H1 (cell line): ENCODE results near the gene SMPX. TPM values are rescaled to one million over a fixed set of nuclear protein-coding genes. Genes with fewer than 3 reads are reported as not detected.

ENCODE experiments used
- EP300 ChIP-seq, 2 experiments: IDR thresholded peaks; 1 replicate in 1 of 2; 2 replicates in 1 of 2; pipeline ENCODE4 v1.6.1; 2011 to 2012; ENCODE audit warnings: low read depth in 2 of 2, low read length in 2 of 2, mild to moderate bottlenecking in 2 of 2, borderline replicate concordance in 1 of 2, inconsistent platforms in 1 of 2, moderate library complexity in 1 of 2
- EZH2 ChIP-seq: fragments of 200-600 bp; sonication (generic); IDR thresholded peaks from 2 replicates; pipeline ENCODE4 v1.7.1; 2012; ENCODE audit warnings: low read depth, mild to moderate bottlenecking, moderate library complexity, low read length, inconsistent platforms; ENCODE audit not compliant: severe bottlenecking
- FOSL1 ChIP-seq: IDR thresholded peaks from 2 replicates; pipeline ENCODE4 v1.6.1; 2011; ENCODE audit warnings: mild to moderate bottlenecking, low read depth, low read length, moderate library complexity; ENCODE audit not compliant: insufficient read depth
- NANOG ChIP-seq: IDR thresholded peaks from 2 replicates; pipeline ENCODE4 v1.6.1; 2011; ENCODE audit warnings: low read length, low read depth, mild to moderate bottlenecking, inconsistent platforms; ENCODE audit not compliant: insufficient read depth, poor library complexity, severe bottlenecking
- RFX5 ChIP-seq: IDR thresholded peaks from 2 replicates; pipeline ENCODE4 v1.6.1; 2011; ENCODE audit warnings: low read depth, low read length, improper control_type of control experiment, borderline replicate concordance
- RNF2 ChIP-seq: fragments of 200-900, 300-1000 bp; sonication (generic); IDR thresholded peaks from 2 replicates; pipeline ENCODE4 v1.7.1; 2016; ENCODE audit warnings: borderline replicate concordance, low read depth, mild to moderate bottlenecking, antibody characterized with exemption, low read length; ENCODE audit not compliant: poor library complexity, severe bottlenecking; ENCODE audit errors: missing control alignments
- SP1 ChIP-seq: IDR thresholded peaks from 2 replicates; pipeline ENCODE4 v1.6.1; 2011; ENCODE audit warnings: low read depth, low read length
- SP2 ChIP-seq: IDR thresholded peaks from 2 replicates; pipeline ENCODE4 v1.6.1; 2012; ENCODE audit warnings: mild to moderate bottlenecking, low read length, inconsistent platforms
- TEAD4 ChIP-seq: IDR thresholded peaks from 2 replicates; pipeline ENCODE4 v1.6.1; 2012; ENCODE audit warnings: low read depth, low read length, inconsistent platforms, mixed read lengths
- polyA plus RNA-seq, 7 experiments: library from polyadenylated mRNA; depleted of rRNA in 3 of 7; stranded (reverse) in 5 of 7; unstranded in 2 of 7; fragments of >200 nt in 5 of 7; fragments of 200-250 nt in 2 of 7; gene quantifications; 1 replicate in 5 of 7; 2 replicates in 1 of 7; 4 replicates in 1 of 7; pipeline versions ENCODE4 v1.2.1 to v1.2.3, GENCODE V29; 2011 to 2013; ENCODE audit warnings: missing spikeins in 2 of 7, mixed read lengths in 2 of 7
- total RNA-seq: library from RNA; stranded (reverse); fragmentation: NEBNext Ultra II Directional; extraction: Animal tissue kit (Norgen Biotek cat#: 25700); gene quantifications from 2 replicates; pipeline ENCODE4 v1.2.1, GENCODE V29; 2021
- TF ChIP-seq, protein P1 (sequence below): fragments of 300-600 bp; sonication (generic); IDR thresholded peaks from 2 replicates; pipeline ENCODE4 v1.7.1; 2012; ENCODE audit warnings: low read length, moderate library complexity, mild to moderate bottlenecking, inconsistent platforms; ENCODE audit not compliant: insufficient replicate concordance

The SMPX gene
- total and polyA plus RNA-seq, 2 of the 8 experiments (the other 6 are each of a cell fraction or from before 2014, with no cell fraction given) = not detected

DNA sequence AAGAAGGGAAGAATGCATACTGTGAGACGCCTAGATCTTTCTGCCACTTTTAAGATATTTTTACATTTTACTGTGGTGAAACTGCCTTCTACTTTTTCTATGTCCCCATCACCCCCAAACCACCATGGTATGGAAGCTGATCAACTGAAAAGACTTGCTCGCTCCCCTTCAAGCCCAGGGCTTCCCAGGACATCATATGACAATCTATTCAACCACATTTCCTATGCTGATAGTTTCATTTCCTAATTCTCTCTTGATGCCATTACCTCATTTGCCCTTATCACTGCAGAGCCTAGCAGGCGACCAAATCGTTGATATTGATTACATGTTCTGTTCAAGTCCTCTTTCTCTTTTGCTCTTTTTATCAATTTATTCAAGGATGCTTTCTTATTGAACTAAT is 59.6 kb downstream of the SMPX start (continued):
- TF ChIP-seq, protein P1, sequence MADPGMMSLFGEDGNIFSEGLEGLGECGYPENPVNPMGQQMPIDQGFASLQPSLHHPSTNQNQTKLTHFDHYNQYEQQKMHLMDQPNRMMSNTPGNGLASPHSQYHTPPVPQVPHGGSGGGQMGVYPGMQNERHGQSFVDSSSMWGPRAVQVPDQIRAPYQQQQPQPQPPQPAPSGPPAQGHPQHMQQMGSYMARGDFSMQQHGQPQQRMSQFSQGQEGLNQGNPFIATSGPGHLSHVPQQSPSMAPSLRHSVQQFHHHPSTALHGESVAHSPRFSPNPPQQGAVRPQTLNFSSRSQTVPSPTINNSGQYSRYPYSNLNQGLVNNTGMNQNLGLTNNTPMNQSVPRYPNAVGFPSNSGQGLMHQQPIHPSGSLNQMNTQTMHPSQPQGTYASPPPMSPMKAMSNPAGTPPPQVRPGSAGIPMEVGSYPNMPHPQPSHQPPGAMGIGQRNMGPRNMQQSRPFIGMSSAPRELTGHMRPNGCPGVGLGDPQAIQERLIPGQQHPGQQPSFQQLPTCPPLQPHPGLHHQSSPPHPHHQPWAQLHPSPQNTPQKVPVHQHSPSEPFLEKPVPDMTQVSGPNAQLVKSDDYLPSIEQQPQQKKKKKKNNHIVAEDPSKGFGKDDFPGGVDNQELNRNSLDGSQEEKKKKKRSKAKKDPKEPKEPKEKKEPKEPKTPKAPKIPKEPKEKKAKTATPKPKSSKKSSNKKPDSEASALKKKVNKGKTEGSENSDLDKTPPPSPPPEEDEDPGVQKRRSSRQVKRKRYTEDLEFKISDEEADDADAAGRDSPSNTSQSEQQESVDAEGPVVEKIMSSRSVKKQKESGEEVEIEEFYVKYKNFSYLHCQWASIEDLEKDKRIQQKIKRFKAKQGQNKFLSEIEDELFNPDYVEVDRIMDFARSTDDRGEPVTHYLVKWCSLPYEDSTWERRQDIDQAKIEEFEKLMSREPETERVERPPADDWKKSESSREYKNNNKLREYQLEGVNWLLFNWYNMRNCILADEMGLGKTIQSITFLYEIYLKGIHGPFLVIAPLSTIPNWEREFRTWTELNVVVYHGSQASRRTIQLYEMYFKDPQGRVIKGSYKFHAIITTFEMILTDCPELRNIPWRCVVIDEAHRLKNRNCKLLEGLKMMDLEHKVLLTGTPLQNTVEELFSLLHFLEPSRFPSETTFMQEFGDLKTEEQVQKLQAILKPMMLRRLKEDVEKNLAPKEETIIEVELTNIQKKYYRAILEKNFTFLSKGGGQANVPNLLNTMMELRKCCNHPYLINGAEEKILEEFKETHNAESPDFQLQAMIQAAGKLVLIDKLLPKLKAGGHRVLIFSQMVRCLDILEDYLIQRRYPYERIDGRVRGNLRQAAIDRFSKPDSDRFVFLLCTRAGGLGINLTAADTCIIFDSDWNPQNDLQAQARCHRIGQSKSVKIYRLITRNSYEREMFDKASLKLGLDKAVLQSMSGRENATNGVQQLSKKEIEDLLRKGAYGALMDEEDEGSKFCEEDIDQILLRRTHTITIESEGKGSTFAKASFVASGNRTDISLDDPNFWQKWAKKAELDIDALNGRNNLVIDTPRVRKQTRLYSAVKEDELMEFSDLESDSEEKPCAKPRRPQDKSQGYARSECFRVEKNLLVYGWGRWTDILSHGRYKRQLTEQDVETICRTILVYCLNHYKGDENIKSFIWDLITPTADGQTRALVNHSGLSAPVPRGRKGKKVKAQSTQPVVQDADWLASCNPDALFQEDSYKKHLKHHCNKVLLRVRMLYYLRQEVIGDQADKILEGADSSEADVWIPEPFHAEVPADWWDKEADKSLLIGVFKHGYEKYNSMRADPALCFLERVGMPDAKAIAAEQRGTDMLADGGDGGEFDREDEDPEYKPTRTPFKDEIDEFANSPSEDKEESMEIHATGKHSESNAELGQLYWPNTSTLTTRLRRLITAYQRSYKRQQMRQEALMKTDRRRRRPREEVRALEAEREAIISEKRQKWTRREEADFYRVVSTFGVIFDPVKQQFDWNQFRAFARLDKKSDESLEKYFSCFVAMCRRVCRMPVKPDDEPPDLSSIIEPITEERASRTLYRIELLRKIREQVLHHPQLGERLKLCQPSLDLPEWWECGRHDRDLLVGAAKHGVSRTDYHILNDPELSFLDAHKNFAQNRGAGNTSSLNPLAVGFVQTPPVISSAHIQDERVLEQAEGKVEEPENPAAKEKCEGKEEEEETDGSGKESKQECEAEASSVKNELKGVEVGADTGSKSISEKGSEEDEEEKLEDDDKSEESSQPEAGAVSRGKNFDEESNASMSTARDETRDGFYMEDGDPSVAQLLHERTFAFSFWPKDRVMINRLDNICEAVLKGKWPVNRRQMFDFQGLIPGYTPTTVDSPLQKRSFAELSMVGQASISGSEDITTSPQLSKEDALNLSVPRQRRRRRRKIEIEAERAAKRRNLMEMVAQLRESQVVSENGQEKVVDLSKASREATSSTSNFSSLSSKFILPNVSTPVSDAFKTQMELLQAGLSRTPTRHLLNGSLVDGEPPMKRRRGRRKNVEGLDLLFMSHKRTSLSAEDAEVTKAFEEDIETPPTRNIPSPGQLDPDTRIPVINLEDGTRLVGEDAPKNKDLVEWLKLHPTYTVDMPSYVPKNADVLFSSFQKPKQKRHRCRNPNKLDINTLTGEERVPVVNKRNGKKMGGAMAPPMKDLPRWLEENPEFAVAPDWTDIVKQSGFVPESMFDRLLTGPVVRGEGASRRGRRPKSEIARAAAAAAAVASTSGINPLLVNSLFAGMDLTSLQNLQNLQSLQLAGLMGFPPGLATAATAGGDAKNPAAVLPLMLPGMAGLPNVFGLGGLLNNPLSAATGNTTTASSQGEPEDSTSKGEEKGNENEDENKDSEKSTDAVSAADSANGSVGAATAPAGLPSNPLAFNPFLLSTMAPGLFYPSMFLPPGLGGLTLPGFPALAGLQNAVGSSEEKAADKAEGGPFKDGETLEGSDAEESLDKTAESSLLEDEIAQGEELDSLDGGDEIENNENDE = no peak
- no peak for TF ChIP-seq TEAD4
- TF ChIP-seq SP2 = no peak
- TF ChIP-seq SP1 = no peak
- no peak for TF ChIP-seq EP300 (IDR thresholded peaks at IDR 0.05; ENCODE audit: borderline replicate concordance in 1 of 2, low read depth in 2 of 2, low read length in 2 of 2)
- no peak for TF ChIP-seq RFX5
- TF ChIP-seq EZH2 = no peak
- no peak for TF ChIP-seq NANOG
- TF ChIP-seq FOSL1 = no peak
- no peak for TF ChIP-seq RNF2
